Activated T-cell treated with anti-CD3 and anti-CD28 coated beads, Interleukin-2, amount 50 U/mL, for 4 hours (primary cell): Measurements from ENCODE around the gene USP48. TPM values are rescaled to one million over a fixed set of nuclear protein-coding genes. Genes with fewer than 3 reads are reported as not detected.
A peak's percentile ranks its signal among the peaks of the same experiment; 100 is the strongest.

Source experiments
- ATAC-seq, 2 donors: fragments of 200-7000 bp; cut with Tn5 transposase; one replicate each; pipeline ENCODE4 v1.10.0; 2021
- DNase-seq: peaks from one replicate; pipeline ENCODE4 v3.0.0-alpha.2; 2020
- H3K27me3 Mint-ChIP-seq: one replicate; pipeline ENCODE4 v1.8.0; 2021; ENCODE audit warnings: low read depth, mixed read lengths
- H3K36me3 Mint-ChIP-seq: one replicate; pipeline ENCODE4 v1.8.0; 2022; ENCODE audit warnings: mixed read lengths; ENCODE audit not compliant: insufficient read depth
- H3K4me1 Mint-ChIP-seq: one replicate; pipeline ENCODE4 v1.8.0; 2021; ENCODE audit warnings: low read depth, mixed read lengths
- H3K4me3 Mint-ChIP-seq: one replicate; pipeline ENCODE4 v1.8.0; 2021; ENCODE audit warnings: mild to moderate bottlenecking, moderate library complexity, mixed read lengths
- H3K9me3 Mint-ChIP-seq: one replicate; pipeline ENCODE4 v1.8.0; 2021; ENCODE audit warnings: mixed read lengths
- total RNA-seq, 3 donors: library from RNA; stranded (reverse); gene quantifications; one replicate each; pipeline ENCODE4 v1.2.1, GENCODE V29; 2021

Gene USP48
- total RNA-seq, 3 donors from 2014 or later: 49.0 to 52.2 (median 50.6) TPM

GRCh38 chr1:21755067-21755466 is 27.9 kb downstream of the USP48 start:
- DNase-seq (no peak), ATAC-seq (no peak)
- Mint-ChIP-seq H3K9me3 (no peaks in the 10 kb centered on the region), H3K4me3 (no peak overlapping the region), H3K36me3 (peaks cover 28% of the 10 kb centered on the region), H3K27me3 (no peaks in the 10 kb centered on the region), H3K4me1 (peaks cover 20% of the 10 kb centered on the region)

GRCh38 chr1:21754583-21754982 is 28.4 kb downstream of the USP48 start:
- Mint-ChIP-seq H3K4me3 (no peak overlapping the region), H3K4me1 (peaks cover 16% of the 10 kb centered on the region), H3K27me3 (no peaks in the 10 kb centered on the region), H3K36me3 (peaks cover 30% of the 10 kb centered on the region), H3K9me3 (no peaks in the 10 kb centered on the region)
- no peak for ATAC-seq
- DNase-seq: no peak

GRCh38 chr1:21752186-21752585 is 30.8 kb downstream of the USP48 start:
- no peak overlapping the region for H3K4me3 Mint-ChIP-seq
- H3K9me3 Mint-ChIP-seq: no peaks in the 10 kb centered on the region
- H3K4me1 Mint-ChIP-seq: peaks cover 2% of the 10 kb centered on the region
- H3K36me3 Mint-ChIP-seq: peaks cover 33% of the 10 kb centered on the region
- DNase-seq (no peak), ATAC-seq (no peak)
- no peaks in the 10 kb centered on the region for H3K27me3 Mint-ChIP-seq

GRCh38 chr1:21751281-21751680 is 31.7 kb downstream of the USP48 start:
- Mint-ChIP-seq H3K4me1 (peaks cover 2% of the 10 kb centered on the region), H3K36me3 (peaks cover 26% of the 10 kb centered on the region), H3K9me3 (no peaks in the 10 kb centered on the region), H3K4me3 (no peak overlapping the region), H3K27me3 (no peaks in the 10 kb centered on the region)
- no peak for ATAC-seq
- no peak for DNase-seq

- Mint-ChIP-seq H3K4me1 (peaks cover 2% of the 10 kb centered on the region), H3K9me3 (no peaks in the 10 kb centered on the region), H3K36me3 (peaks cover 26% of the 10 kb centered on the region), H3K27me3 (no peaks in the 10 kb centered on the region), H3K4me3 (no peak overlapping the region)
- no peak for DNase-seq
- no peak for ATAC-seq
Measured at GRCh38 chr1:21750841-21751240, 32.1 kb downstream of the USP48 start.

- no peaks in the 10 kb centered on the region for H3K27me3 Mint-ChIP-seq
Measured at GRCh38 chr1:21749859-21750468, 33.0 kb downstream of the USP48 start.

GRCh38 chr1:21749109-21749508 is 33.8 kb downstream of the USP48 start:
- ATAC-seq (no peak), DNase-seq (no peak)
- H3K36me3 Mint-ChIP-seq: peaks cover 28% of the 10 kb centered on the region
- H3K9me3 Mint-ChIP-seq: no peaks in the 10 kb centered on the region
- H3K4me3 Mint-ChIP-seq: no peak overlapping the region
- peaks cover 2% of the 10 kb centered on the region for H3K4me1 Mint-ChIP-seq
- H3K27me3 Mint-ChIP-seq: no peaks in the 10 kb centered on the region

More at GRCh38 chr1:21749859-21750468, 33.0 kb downstream of the USP48 start:
- peaks cover 27% of the 10 kb centered on the region for H3K36me3 Mint-ChIP-seq
- DNase-seq (no peak), ATAC-seq (no peak)
- H3K4me1 Mint-ChIP-seq: peaks cover 2% of the 10 kb centered on the region
- no peaks in the 10 kb centered on the region for H3K9me3 Mint-ChIP-seq
- no peak overlapping the region for H3K4me3 Mint-ChIP-seq

- ATAC-seq: no peak
Measured at GRCh38 chr1:21743476-21743875, 39.5 kb downstream of the USP48 start.

GRCh38 chr1:21742578-21742977 is 40.4 kb downstream of the USP48 start:
- H3K4me3 Mint-ChIP-seq: no peak overlapping the region
- DNase-seq (no peak), ATAC-seq (peak in 1 of 2 donors; percentile 32)
- H3K27me3 Mint-ChIP-seq: no peaks in the 10 kb centered on the region
- H3K9me3 Mint-ChIP-seq: no peaks in the 10 kb centered on the region
- peaks cover 21% of the 10 kb centered on the region for H3K36me3 Mint-ChIP-seq
- peaks cover 9% of the 10 kb centered on the region for H3K4me1 Mint-ChIP-seq

More at GRCh38 chr1:21743476-21743875, 39.5 kb downstream of the USP48 start:
- no peak for DNase-seq
- H3K9me3 Mint-ChIP-seq: no peaks in the 10 kb centered on the region
- peaks cover 9% of the 10 kb centered on the region for H3K4me1 Mint-ChIP-seq
- peaks cover 21% of the 10 kb centered on the region for H3K36me3 Mint-ChIP-seq
- H3K27me3 Mint-ChIP-seq: no peaks in the 10 kb centered on the region
- H3K4me3 Mint-ChIP-seq: no peak overlapping the region

- DNase-seq (no peak), ATAC-seq (no peak)
- no peaks in the 10 kb centered on the region for H3K27me3 Mint-ChIP-seq
- no peak overlapping the region for H3K4me3 Mint-ChIP-seq
- peaks cover 9% of the 10 kb centered on the region for H3K4me1 Mint-ChIP-seq
- H3K9me3 Mint-ChIP-seq: no peaks in the 10 kb centered on the region
- peaks cover 26% of the 10 kb centered on the region for H3K36me3 Mint-ChIP-seq
Measured at GRCh38 chr1:21741206-21741605, 41.7 kb downstream of the USP48 start.

- ATAC-seq (peak in 1 of 2 donors; percentile 41), DNase-seq (no peak)
- no peak overlapping the region for H3K4me3 Mint-ChIP-seq
- no peaks in the 10 kb centered on the region for H3K27me3 Mint-ChIP-seq
- H3K9me3 Mint-ChIP-seq: no peaks in the 10 kb centered on the region
- peaks cover 5% of the 10 kb centered on the region for H3K4me1 Mint-ChIP-seq
- H3K36me3 Mint-ChIP-seq: peaks cover 22% of the 10 kb centered on the region
Measured at GRCh38 chr1:21736876-21737275, 46.1 kb downstream of the USP48 start.

GRCh38 chr1:21736011-21736410 is 46.9 kb downstream of the USP48 start:
- Mint-ChIP-seq H3K4me1 (peaks cover 5% of the 10 kb centered on the region), H3K27me3 (no peaks in the 10 kb centered on the region), H3K4me3 (no peak overlapping the region), H3K9me3 (no peaks in the 10 kb centered on the region), H3K36me3 (peaks cover 22% of the 10 kb centered on the region)
- ATAC-seq (no peak), DNase-seq (no peak)

GRCh38 chr1:21734526-21734925 is 48.4 kb downstream of the USP48 start:
- no peaks in the 10 kb centered on the region for H3K9me3 Mint-ChIP-seq
- DNase-seq: no peak

GRCh38 chr1:21732664-21733063 is 50.3 kb downstream of the USP48 start:
- Mint-ChIP-seq H3K4me3 (no peak overlapping the region), H3K9me3 (no peaks in the 10 kb centered on the region), H3K36me3 (peaks cover 16% of the 10 kb centered on the region), H3K4me1 (no peaks in the 10 kb centered on the region), H3K27me3 (no peaks in the 10 kb centered on the region)
- DNase-seq (no peak), ATAC-seq (no peak)

More at GRCh38 chr1:21734526-21734925, 48.4 kb downstream of the USP48 start:
- no peak for ATAC-seq
- Mint-ChIP-seq H3K27me3 (no peaks in the 10 kb centered on the region), H3K36me3 (peaks cover 12% of the 10 kb centered on the region), H3K4me1 (no peaks in the 10 kb centered on the region), H3K4me3 (no peak overlapping the region)

GRCh38 chr1:21725748-21726392 is 57.1 kb downstream of the USP48 start:
- Mint-ChIP-seq H3K4me3 (no peak overlapping the region), H3K4me1 (no peaks in the 10 kb centered on the region), H3K27me3 (no peaks in the 10 kb centered on the region), H3K36me3 (peaks cover 31% of the 10 kb centered on the region), H3K9me3 (no peaks in the 10 kb centered on the region)
- ATAC-seq (no peak), DNase-seq (no peak)
